SK-N-SH (cell line): ENCODE results near the gene CLCN1.

Experiments used
- SIN3A ChIP-seq: IDR thresholded peaks from 2 replicates; pipeline ENCODE4 v1.6.1; 2012; ENCODE audit warnings: low read depth, mild to moderate bottlenecking, low read length, moderate library complexity, borderline replicate concordance
- TF ChIP-seq, protein P1 (sequence below): fragments of 200-600 bp; sonication (generic); IDR thresholded peaks from 2 replicates; pipeline ENCODE4 v1.6.1; 2017; ENCODE audit warnings: antibody characterized with exemption, mild to moderate bottlenecking, moderate library complexity

DNA sequence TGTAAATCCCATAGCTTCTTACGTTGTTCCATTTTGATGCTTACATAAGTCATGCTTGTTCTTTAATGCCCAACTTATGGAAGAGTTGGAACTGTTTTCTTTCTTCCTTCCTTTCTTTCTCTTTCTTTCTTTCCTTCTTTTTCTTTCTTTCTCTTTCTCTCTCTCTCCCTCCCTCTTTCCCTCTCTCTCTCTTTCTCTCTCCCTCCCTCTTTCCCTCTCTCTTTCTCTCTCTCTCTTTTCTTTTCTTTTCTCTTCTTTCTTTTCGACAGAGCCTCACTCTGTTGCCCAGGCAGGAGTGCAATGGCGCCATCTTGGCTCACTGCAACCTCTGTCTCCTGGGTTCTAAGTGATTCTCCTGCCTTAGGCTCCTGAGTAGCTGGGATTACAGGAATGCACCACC, 27.7 kb downstream of the CLCN1 start:
- TF ChIP-seq, protein P1, sequence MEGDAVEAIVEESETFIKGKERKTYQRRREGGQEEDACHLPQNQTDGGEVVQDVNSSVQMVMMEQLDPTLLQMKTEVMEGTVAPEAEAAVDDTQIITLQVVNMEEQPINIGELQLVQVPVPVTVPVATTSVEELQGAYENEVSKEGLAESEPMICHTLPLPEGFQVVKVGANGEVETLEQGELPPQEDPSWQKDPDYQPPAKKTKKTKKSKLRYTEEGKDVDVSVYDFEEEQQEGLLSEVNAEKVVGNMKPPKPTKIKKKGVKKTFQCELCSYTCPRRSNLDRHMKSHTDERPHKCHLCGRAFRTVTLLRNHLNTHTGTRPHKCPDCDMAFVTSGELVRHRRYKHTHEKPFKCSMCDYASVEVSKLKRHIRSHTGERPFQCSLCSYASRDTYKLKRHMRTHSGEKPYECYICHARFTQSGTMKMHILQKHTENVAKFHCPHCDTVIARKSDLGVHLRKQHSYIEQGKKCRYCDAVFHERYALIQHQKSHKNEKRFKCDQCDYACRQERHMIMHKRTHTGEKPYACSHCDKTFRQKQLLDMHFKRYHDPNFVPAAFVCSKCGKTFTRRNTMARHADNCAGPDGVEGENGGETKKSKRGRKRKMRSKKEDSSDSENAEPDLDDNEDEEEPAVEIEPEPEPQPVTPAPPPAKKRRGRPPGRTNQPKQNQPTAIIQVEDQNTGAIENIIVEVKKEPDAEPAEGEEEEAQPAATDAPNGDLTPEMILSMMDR = no peak
- no peak for TF ChIP-seq SIN3A
